ENCODE measurements around the gene LRBA.

GRCh38 chr4:150451883-150452282, 563.2 kb downstream of the LRBA start:
- TF ChIP-seq, protein P1, sequence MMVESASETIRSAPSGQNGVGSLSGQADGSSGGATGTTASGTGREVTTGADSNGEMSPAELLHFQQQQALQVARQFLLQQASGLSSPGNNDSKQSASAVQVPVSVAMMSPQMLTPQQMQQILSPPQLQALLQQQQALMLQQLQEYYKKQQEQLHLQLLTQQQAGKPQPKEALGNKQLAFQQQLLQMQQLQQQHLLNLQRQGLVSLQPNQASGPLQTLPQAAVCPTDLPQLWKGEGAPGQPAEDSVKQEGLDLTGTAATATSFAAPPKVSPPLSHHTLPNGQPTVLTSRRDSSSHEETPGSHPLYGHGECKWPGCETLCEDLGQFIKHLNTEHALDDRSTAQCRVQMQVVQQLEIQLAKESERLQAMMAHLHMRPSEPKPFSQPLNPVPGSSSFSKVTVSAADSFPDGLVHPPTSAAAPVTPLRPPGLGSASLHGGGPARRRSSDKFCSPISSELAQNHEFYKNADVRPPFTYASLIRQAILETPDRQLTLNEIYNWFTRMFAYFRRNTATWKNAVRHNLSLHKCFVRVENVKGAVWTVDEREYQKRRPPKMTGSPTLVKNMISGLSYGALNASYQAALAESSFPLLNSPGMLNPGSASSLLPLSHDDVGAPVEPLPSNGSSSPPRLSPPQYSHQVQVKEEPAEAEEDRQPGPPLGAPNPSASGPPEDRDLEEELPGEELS (CRISPR knock-in tag; IDR thresholded peaks at IDR 0.05) = no peak
- TF ChIP-seq, protein P2, sequence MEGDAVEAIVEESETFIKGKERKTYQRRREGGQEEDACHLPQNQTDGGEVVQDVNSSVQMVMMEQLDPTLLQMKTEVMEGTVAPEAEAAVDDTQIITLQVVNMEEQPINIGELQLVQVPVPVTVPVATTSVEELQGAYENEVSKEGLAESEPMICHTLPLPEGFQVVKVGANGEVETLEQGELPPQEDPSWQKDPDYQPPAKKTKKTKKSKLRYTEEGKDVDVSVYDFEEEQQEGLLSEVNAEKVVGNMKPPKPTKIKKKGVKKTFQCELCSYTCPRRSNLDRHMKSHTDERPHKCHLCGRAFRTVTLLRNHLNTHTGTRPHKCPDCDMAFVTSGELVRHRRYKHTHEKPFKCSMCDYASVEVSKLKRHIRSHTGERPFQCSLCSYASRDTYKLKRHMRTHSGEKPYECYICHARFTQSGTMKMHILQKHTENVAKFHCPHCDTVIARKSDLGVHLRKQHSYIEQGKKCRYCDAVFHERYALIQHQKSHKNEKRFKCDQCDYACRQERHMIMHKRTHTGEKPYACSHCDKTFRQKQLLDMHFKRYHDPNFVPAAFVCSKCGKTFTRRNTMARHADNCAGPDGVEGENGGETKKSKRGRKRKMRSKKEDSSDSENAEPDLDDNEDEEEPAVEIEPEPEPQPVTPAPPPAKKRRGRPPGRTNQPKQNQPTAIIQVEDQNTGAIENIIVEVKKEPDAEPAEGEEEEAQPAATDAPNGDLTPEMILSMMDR (IDR thresholded peaks at IDR 0.05) = no peak
- TF ChIP-seq ATF2 (CRISPR knock-in tag; IDR thresholded peaks at IDR 0.05; ENCODE audit: borderline replicate concordance, low read depth) = no peak
- no peak for TF ChIP-seq ZNF219 (CRISPR knock-in tag; IDR thresholded peaks at IDR 0.05; ENCODE audit: borderline replicate concordance)
- no peak for TF ChIP-seq ESRRA (CRISPR knock-in tag; IDR thresholded peaks at IDR 0.05; ENCODE audit: borderline replicate concordance)
